CD4-positive, alpha-beta T cell (primary cell): ENCODE results near the gene CACNB2. TPM values are rescaled to one million over a fixed set of nuclear protein-coding genes. Genes with fewer than 3 reads are reported as not detected.

Source experiments
- ATAC-seq: fragments of 200-7000 bp; cut with Tn5 transposase; one replicate; pipeline ENCODE4 v1.10.0; 2022; ENCODE audit warnings: mild to moderate bottlenecking; ENCODE audit not compliant: poor library complexity
- CTCF ChIA-PET: fragments of 350-600 bp; sonication (Branson Sonifier 250); formaldehyde crosslinking; loops from one replicate; lab custom pipeline; 2021; ENCODE audit warnings: antibody characterized with exemption, inconsistent platforms; lab: Charles Lee
- POLR2A ChIA-PET: fragments of 350-600 bp; sonication (Branson Sonifier 250); formaldehyde crosslinking; loops from one replicate; lab custom pipeline; 2021; ENCODE audit warnings: antibody characterized with exemption, inconsistent platforms; lab: Charles Lee
- DNase-seq, 14 experiments: peaks; one replicate each; pipeline ENCODE4 v3.0.0-alpha.2; 2013 to 2020; ENCODE audit warnings: mixed read lengths in 2 of 14
- H3K27ac ChIP-seq, 2 donors: one replicate each; pipeline versions ENCODE4 v1.5.1 to v1.7.0; 2013; ENCODE audit warnings: low read length in 2 of 2, low read depth in 1 of 2, mild to moderate bottlenecking in 1 of 2
- H3K27me3 ChIP-seq, 2 experiments: 1 replicate in 1 of 2; 2 replicates in 1 of 2; pipeline versions ENCODE4 v1.6.1 to v1.7.0; 2013; ENCODE audit warnings: low read length in 2 of 2, control low read depth in 1 of 2, mild to moderate bottlenecking in 1 of 2, moderate library complexity in 1 of 2; ENCODE audit not compliant: insufficient read depth in 2 of 2, control insufficient read depth in 1 of 2
- H3K36me3 ChIP-seq: one replicate; pipeline ENCODE4 v1.6.1; 2013; ENCODE audit warnings: low read length, control low read depth; ENCODE audit not compliant: insufficient read depth
- H3K4me1 ChIP-seq: one replicate; pipeline ENCODE4 v1.6.1; 2013; ENCODE audit warnings: low read length, control low read depth; ENCODE audit not compliant: insufficient read depth
- H3K4me3 ChIP-seq: one replicate; pipeline ENCODE4 v1.5.1; 2013; ENCODE audit warnings: mild to moderate bottlenecking, low read length, moderate library complexity
- H3K9me3 ChIP-seq, 2 experiments: 1 replicate in 1 of 2; 2 replicates in 1 of 2; pipeline versions ENCODE4 v1.6.1 to v1.7.0; 2013; ENCODE audit warnings: low read length in 2 of 2, mild to moderate bottlenecking in 2 of 2, control low read depth in 1 of 2, moderate library complexity in 1 of 2; ENCODE audit not compliant: control insufficient read depth in 1 of 2, insufficient read depth in 1 of 2
- H3K27ac Mint-ChIP-seq: one replicate; pipeline ENCODE4 v1.8.0; 2020; ENCODE audit warnings: mixed read lengths
- H3K27me3 Mint-ChIP-seq: one replicate; pipeline ENCODE4 v1.8.0; 2021; ENCODE audit warnings: mixed read lengths
- H3K36me3 Mint-ChIP-seq: one replicate; pipeline ENCODE4 v1.8.0; 2021; ENCODE audit warnings: low read depth, mixed read lengths
- H3K4me1 Mint-ChIP-seq: one replicate; pipeline ENCODE4 v1.8.0; 2021; ENCODE audit warnings: low read depth, mixed read lengths
- H3K4me3 Mint-ChIP-seq: one replicate; pipeline ENCODE4 v1.8.0; 2020; ENCODE audit warnings: mild to moderate bottlenecking, mixed read lengths
- H3K9me3 Mint-ChIP-seq: one replicate; pipeline ENCODE4 v1.8.0; 2020; ENCODE audit warnings: mixed read lengths
- intact Hi-C, 2 experiments: fragments of 100-400 bp; cut with DNase I in 1 of 2; cut with micrococcal nuclease in 1 of 2; formaldehyde crosslinking; loops; one replicate each; pipeline versions ENCODE4 v1.15.1 to v1.9.0; 2023 to 2025; cut with DNase I, micrococcal nuclease
- total RNA-seq, 174 experiments: library from RNA in 2 of 174; stranded (reverse) in 2 of 174; gene quantifications; one replicate each; pipeline ENCODE4 v1.2.3 and lab custom pipeline; 2021 to 2026
- TF ChIP-seq, protein P1 (sequence below): fragments of 200-600 bp; IDR thresholded peaks from one replicate; pipeline ENCODE4 v1.8.0; 2022; ENCODE audit warnings: antibody characterized with exemption, mild to moderate bottlenecking

CACNB2 gene
- total RNA-seq, 2 experiments from 2014 or later, result 0.34 TPM; not detected in 1

DNA sequence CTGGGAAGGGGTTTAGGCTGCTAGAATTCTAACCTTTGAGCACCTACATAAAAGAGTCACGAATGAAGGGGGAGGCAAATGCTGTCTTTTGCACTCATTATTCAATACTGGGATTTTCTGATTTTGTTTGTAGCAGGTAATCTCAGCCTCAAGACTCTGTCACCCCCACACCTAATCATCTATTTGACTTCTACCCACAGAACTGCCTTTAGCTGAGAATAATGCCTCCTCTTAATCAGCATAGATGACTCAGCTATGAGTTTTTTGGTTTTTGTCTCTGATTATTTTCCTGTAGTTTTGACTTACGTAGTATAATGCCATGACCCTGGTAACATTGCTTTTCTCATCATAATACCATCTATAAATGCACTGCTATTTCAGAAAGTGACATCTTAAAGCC is 42.7 kb upstream of the CACNB2 start:
- H3K4me3 ChIP-seq, result no peak overlapping the region
- ChIA-PET POLR2A (no interaction called here), CTCF (interaction anchor here (0.7 kb wide), 1 partner anchor 636 kb away, joined by 3 read pairs; no protein-coding TSS in a partner anchor)
- TF ChIP-seq, protein P1, sequence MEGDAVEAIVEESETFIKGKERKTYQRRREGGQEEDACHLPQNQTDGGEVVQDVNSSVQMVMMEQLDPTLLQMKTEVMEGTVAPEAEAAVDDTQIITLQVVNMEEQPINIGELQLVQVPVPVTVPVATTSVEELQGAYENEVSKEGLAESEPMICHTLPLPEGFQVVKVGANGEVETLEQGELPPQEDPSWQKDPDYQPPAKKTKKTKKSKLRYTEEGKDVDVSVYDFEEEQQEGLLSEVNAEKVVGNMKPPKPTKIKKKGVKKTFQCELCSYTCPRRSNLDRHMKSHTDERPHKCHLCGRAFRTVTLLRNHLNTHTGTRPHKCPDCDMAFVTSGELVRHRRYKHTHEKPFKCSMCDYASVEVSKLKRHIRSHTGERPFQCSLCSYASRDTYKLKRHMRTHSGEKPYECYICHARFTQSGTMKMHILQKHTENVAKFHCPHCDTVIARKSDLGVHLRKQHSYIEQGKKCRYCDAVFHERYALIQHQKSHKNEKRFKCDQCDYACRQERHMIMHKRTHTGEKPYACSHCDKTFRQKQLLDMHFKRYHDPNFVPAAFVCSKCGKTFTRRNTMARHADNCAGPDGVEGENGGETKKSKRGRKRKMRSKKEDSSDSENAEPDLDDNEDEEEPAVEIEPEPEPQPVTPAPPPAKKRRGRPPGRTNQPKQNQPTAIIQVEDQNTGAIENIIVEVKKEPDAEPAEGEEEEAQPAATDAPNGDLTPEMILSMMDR, result no peak
- no peaks in the 10 kb centered on the region for H3K36me3 ChIP-seq
- ATAC-seq, result no peak
- H3K4me1 ChIP-seq, result no peaks in the 10 kb centered on the region
- no peaks in the 10 kb centered on the region for H3K4me1 Mint-ChIP-seq
- H3K4me3 Mint-ChIP-seq, result no peak overlapping the region
- no peaks in the 10 kb centered on the region for H3K9me3 Mint-ChIP-seq
- H3K27ac ChIP-seq, result no peak overlapping the region
- intact Hi-C loops, result no loop called here
- H3K27me3 Mint-ChIP-seq, result peaks cover 2% of the 10 kb centered on the region
- H3K27me3 ChIP-seq, result no peaks in the 10 kb centered on the region
- H3K9me3 ChIP-seq, result peaks cover 0 to 12% of the 10 kb centered on the region in 2 experiments
- H3K36me3 Mint-ChIP-seq, result no peaks in the 10 kb centered on the region
- no peak overlapping the region for H3K27ac Mint-ChIP-seq
- DNase-seq, result no peak

DNA sequence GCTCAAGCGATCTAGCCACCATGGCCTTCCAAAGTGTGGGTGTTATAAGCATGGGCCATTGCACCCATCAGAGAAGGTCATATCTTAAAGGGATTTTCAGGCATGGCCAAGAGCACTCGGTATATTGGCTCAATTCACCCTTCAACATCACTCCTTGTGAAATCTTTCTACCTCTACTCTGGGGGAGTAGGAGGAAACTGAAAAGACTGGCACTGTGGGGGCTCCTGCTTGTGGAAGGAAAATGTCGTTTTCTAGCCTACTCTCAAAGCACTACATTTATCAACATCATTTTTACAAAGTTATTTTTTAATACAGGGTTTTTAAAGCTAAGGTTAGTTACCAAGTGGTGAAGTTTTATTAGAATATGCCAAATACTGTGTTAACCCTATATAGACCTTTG is 42.0 kb upstream of the CACNB2 start:
- CTCF ChIA-PET, result no interaction called here
- POLR2A ChIA-PET, result no interaction called here
- H3K4me1 Mint-ChIP-seq, result no peaks in the 10 kb centered on the region
- H3K9me3 Mint-ChIP-seq, result no peaks in the 10 kb centered on the region
- DNase-seq (no peak), ATAC-seq (no peak)
- Histone ChIP-seq H3K27ac (no peak overlapping the region), H3K4me3 (no peak overlapping the region), H3K27me3 (no peaks in the 10 kb centered on the region), H3K4me1 (no peaks in the 10 kb centered on the region), H3K9me3 (peaks cover 0 to 8% of the 10 kb centered on the region in 2 experiments), H3K36me3 (no peaks in the 10 kb centered on the region)
- H3K4me3 Mint-ChIP-seq, result no peak overlapping the region
- H3K36me3 Mint-ChIP-seq, result no peaks in the 10 kb centered on the region
- H3K27me3 Mint-ChIP-seq, result peaks cover 3% of the 10 kb centered on the region
- intact Hi-C loops, result no loop called here
- TF ChIP-seq, protein P1, result no peak
- H3K27ac Mint-ChIP-seq, result no peak overlapping the region

DNA sequence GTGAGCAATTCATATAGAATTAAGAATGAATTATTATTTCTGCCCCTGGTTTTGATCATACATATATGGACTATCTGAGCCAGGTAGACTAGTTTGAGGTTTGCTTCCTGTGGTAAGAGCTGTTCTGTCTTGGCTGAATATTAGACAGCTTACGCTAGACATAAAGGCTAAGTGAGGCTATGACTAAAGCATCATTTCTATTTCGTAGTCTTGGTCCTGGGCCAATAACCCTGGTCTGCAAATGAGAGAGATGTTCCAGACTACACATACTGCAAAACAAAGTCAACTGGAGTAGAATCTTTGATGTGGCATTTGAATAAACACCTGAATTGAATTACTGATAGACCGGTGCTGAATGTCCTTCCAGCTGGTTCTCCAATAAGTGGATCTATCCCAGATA is 40.8 kb upstream of the CACNB2 start:
- no peak overlapping the region for H3K27ac Mint-ChIP-seq
- no peaks in the 10 kb centered on the region for H3K36me3 Mint-ChIP-seq
- Histone ChIP-seq H3K4me3 (no peak overlapping the region), H3K9me3 (peaks cover 0 to 3% of the 10 kb centered on the region in 2 experiments), H3K4me1 (no peaks in the 10 kb centered on the region), H3K36me3 (no peaks in the 10 kb centered on the region), H3K27ac (no peak overlapping the region), H3K27me3 (no peaks in the 10 kb centered on the region)
- H3K27me3 Mint-ChIP-seq, result peaks cover 3% of the 10 kb centered on the region
- ATAC-seq (no peak), DNase-seq (no peak)
- no peaks in the 10 kb centered on the region for H3K4me1 Mint-ChIP-seq
- H3K9me3 Mint-ChIP-seq, result no peaks in the 10 kb centered on the region
- H3K4me3 Mint-ChIP-seq, result no peak overlapping the region
- CTCF ChIA-PET, result interaction anchor here (0.6 kb wide), 2 partner anchors 102 to 218 kb away, joined by 3 read pairs; no protein-coding TSS in a partner anchor
- POLR2A ChIA-PET, result no interaction called here
- TF ChIP-seq, protein P1, result no peak
- intact Hi-C loops, result no loop called here
